Stimulated activated CD4-positive, alpha-beta T cell treated with anti-CD3 and anti-CD28 coated beads, Interleukin-4, amount 100 ng/mL, for 1 hour (primary cell): ENCODE measurements around the gene SLC5A11.
"Not testable (repeated sequence)": the region's sequence is repeated elsewhere in the genome, so short reads cannot be mapped to it uniquely, and the experiment has no call there.

Source experiments
- DNase-seq: peaks from one replicate; pipeline ENCODE4 v3.0.0-alpha.2; 2020

SLC5A11 gene

GRCh38 chr16:24863582-24864437, 18.0 kb downstream of the SLC5A11 start:
- DNase-seq: no peak

GRCh38 chr16:24869033-24869432, 23.3 kb downstream of the SLC5A11 start:
- no peak for DNase-seq

GRCh38 chr16:24871891-24872290, 26.1 kb downstream of the SLC5A11 start:
- DNase-seq: no peak

- DNase-seq: no peak
These were observed 27.3 kb downstream of the SLC5A11 start for GRCh38 chr16:24873028-24873427.

GRCh38 chr16:24875466-24875865, 29.7 kb downstream of the SLC5A11 start:
- DNase-seq: no peak

- DNase-seq: no peak
These were observed 30.5 kb downstream of the SLC5A11 start for GRCh38 chr16:24876231-24876630.

- DNase-seq: no peak
These were observed 33.9 kb downstream of the SLC5A11 start for GRCh38 chr16:24879684-24880083.

- DNase-seq: no peak
These were observed 38.0 kb downstream of the SLC5A11 start for GRCh38 chr16:24883714-24884151.

GRCh38 chr16:24887472-24887871, 41.7 kb downstream of the SLC5A11 start:
- no peak for DNase-seq

GRCh38 chr16:24890746-24891145, 45.0 kb downstream of the SLC5A11 start:
- DNase-seq: no peak

- DNase-seq: no peak
These were observed 50.7 kb downstream of the SLC5A11 start for GRCh38 chr16:24896439-24896838.

- DNase-seq: not testable (repeated sequence)
These were observed 51.8 kb downstream of the SLC5A11 start for GRCh38 chr16:24897522-24897921.

GRCh38 chr16:24900230-24900629, 54.5 kb downstream of the SLC5A11 start:
- no peak for DNase-seq

GRCh38 chr16:24906199-24906808, 60.5 kb downstream of the SLC5A11 start:
- no peak for DNase-seq

GRCh38 chr16:24906901-24907300, 61.1 kb downstream of the SLC5A11 start:
- DNase-seq: no peak

- no peak for DNase-seq
These were observed 63.0 kb downstream of the SLC5A11 start for GRCh38 chr16:24908716-24909115.

- no peak for DNase-seq
These were observed 64.1 kb downstream of the SLC5A11 start for GRCh38 chr16:24909856-24910255.

- DNase-seq: no peak
These were observed 69.3 kb downstream of the SLC5A11 start for GRCh38 chr16:24915019-24915418.

GRCh38 chr16:24915576-24915975, 69.8 kb downstream of the SLC5A11 start:
- no peak for DNase-seq

- no peak for DNase-seq
These were observed 71.5 kb downstream of the SLC5A11 start for GRCh38 chr16:24917236-24917635.

GRCh38 chr16:24917891-24918290, 72.1 kb downstream of the SLC5A11 start:
- DNase-seq: no peak

- DNase-seq: no peak
These were observed 72.9 kb downstream of the SLC5A11 start for GRCh38 chr16:24918641-24919040.

GRCh38 chr16:24919536-24919935, 73.8 kb downstream of the SLC5A11 start:
- DNase-seq: no peak

GRCh38 chr16:24920568-24920967, 74.8 kb downstream of the SLC5A11 start:
- DNase-seq: no peak
